HG02763 (cell line): ENCODE data around the gene FAM78A.
"Not testable (repeated sequence)": the region's sequence is repeated elsewhere in the genome, so short reads cannot be mapped to it uniquely, and the experiment has no call there.

Source experiments
- ATAC-seq: cut with Tn5 transposase; IDR thresholded peaks from one replicate; pipeline ENCODE4 v1.9.1; 2021; ENCODE audit warnings: mild to moderate bottlenecking, moderate library complexity; ENCODE audit not compliant: unreplicated experiment

The FAM78A gene

DNA sequence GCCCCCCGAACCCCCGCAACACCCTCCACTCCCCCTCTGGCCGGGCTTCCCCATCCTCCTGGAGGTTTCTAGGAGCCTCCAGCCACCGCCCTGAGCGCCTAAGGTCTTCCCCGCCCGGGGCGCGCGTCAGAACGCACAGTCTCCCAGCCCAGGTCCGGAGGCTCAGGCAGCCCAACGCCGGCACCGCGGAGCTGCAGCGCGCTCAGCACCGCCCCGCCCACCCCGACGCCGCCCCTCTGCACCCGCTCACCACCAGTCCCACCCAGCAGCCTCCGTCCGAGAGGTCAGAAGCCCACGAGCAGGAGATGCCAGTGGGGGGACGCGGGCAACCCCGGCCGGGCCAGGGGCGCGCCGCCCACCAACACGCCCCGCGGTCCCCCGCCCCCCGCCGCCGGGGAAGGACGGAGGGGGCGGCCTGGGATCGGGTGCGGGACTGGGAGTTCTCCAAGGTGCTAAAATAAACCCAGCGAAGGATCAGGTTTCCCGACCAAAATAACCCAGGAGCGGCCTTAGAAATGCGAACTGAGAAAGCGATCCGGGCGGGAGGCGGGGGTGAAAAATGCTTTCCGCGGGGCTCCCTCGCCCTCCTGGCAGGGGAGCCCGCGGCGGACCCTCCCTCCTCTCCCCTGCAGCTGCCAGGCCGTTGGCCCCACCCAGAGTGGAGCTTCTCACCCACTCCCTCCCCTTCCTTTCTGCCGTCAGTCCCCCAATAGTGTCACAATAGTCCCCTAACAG lies 6.5 kb upstream of the FAM78A start:
- ATAC-seq = no peak

DNA sequence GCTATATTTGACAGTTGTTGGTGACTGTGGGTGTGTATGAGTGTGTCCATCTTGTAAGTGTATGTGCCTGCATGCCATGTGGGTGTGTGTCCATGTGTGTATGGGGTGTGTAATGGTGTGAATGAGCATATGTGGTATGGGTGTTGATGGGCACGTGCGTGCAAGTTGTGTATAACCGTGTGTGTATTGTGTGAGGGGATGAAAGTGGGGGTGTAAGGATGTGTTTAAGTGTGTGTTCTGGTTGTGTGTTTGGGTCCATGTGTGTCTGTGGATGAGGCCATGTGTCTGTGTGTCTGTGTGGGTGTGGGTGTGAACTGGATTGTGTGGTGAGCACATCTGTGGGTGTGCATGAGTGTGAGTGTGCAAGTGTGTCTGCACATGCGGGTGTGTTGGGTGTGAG lies 5.9 kb upstream of the FAM78A start:
- no peak for ATAC-seq

DNA sequence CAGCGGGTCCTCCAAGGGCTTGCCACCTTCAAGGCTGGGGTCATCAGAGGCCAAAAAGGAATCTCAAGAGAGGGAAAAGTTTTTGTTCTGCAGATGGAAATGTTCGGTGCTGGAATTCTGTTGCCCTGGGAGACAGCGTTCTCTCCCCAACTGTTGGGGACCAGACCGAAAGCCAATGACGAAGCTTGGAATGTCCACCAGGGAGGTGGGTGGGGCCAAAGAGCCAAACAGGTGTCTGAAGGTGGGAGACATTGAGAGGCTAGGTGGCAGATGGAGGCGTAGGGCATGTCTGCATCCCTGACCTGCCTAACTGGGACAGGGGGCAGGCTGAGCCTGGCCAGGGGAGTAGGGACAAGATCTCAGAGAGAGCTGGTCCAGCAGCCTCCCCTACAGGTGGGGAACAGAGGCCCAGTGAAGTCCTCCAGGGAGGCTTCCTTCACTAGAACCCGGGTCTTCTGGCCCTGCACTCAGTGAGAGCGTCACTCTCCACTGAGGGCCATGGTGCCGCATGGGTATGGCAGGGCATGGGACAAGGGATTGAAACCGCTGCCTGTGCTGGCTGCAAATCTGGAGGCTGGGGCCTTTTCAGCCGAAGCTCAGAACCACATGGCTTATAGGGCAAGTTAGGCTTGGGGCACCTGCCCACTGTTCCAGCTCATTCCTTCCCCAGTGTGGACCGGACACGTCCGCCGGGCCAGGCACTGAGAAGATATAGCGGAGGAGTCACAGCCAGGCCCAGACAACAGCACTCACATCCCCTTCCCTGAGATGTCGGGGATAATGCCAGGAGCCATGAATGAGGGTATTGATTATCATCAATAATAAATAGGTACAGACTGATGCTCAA lies 5.0 kb upstream of the FAM78A start:
- ATAC-seq = no peak

DNA sequence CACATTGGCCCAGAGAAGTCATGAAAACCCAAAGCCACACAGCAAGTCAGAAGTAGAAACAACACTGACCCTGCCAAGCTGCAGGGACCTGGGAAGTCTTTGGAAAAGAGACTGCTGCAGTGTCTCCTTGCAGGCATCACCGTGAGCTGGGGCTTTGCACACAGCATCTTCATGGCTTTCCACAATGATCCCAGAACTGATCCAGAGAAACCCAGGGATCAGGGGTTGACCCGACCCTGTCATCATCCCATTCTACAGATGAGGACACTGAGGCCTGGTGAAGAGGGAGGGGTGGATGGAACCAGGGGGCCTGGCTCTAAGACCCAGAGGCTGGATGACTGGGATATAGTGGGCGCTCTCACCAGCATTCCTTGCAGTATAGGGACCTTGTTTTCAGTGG lies 4.3 kb upstream of the FAM78A start:
- ATAC-seq = no peak

DNA sequence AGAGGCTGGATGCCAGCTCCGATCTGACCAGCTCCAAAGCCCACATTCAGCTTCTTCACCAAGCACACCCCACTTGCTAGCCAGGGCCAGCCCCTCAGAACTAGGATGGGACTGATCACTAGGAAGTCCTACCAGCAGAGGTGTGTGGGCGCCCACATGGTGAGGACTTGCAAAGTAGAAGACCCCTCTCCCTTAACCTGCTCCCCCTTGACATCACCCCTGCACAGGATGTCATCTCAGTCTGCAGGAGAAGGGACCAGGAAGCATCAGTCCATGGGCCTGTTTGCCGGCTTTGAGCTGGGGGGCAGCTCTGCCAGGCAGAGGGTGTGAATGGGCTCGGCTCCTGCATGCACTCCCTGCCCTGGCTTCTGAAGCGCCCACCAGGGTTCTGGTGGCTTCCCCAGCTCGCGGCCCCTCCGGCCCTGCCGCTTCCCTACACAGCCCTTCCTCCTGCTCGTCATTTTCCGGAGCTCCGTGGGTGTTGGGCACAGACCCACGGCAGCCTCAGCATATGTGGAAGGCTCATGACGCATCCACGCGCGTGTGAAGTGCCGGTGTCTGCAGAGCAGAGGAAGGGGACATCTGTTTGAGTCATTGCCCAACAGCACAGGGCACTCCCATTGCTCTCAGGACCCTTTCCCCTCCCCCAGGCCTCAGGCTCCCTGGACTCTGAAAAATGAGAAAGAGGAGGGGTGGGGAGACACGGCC lies 3.7 kb upstream of the FAM78A start:
- no peak for ATAC-seq

DNA sequence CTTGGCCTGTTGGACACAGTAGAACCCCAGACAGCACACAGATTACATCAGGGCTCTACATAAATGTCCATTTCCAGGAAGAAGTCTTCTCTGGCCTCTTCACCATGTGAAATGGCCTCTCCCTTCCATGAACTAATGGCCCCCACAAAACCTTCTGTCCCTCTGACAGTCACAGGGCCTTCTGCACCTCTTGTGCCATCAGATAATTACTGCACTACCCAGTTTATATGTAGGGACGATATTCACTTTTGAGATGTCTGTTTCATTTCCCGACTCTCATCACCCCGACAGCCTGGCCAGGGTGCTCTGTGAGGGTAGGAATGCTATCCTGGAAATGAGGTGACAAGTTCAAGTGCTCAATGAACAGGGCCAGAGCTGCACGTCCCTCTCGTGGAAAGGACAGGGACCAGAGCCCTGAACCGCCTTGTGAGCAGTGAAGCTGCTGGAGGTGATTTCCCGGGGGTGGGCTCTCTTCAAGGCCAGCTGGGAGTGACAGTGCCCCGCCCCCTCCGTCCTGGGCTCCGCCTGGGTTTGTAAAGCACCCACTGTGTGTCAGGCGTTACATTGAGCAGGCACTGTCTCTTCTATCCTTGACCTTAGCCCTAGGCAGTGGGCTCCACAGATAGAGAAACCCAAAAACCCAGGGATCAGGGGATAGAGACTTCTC lies 3.0 kb upstream of the FAM78A start:
- no peak for ATAC-seq

DNA sequence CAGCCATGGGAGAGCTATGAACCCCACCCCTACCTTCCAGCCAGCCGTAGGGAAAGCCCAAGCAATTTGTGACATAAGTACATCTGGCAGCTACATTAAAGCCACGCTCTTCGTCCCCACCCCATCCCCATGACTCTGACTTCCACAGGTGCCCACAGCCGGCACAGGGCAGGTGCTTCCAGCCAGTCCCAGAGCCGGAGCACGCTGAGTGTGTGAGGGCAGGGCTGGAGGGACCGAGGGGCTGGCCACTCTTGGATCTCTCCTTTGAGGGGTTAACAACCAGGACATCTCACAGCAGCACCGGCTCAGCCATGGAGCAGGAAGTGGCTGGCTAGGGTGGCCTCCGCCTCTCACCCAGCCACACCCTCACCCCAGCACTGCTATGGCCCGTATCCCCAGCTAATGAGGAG lies 2.4 kb upstream of the FAM78A start:
- ATAC-seq = no peak

DNA sequence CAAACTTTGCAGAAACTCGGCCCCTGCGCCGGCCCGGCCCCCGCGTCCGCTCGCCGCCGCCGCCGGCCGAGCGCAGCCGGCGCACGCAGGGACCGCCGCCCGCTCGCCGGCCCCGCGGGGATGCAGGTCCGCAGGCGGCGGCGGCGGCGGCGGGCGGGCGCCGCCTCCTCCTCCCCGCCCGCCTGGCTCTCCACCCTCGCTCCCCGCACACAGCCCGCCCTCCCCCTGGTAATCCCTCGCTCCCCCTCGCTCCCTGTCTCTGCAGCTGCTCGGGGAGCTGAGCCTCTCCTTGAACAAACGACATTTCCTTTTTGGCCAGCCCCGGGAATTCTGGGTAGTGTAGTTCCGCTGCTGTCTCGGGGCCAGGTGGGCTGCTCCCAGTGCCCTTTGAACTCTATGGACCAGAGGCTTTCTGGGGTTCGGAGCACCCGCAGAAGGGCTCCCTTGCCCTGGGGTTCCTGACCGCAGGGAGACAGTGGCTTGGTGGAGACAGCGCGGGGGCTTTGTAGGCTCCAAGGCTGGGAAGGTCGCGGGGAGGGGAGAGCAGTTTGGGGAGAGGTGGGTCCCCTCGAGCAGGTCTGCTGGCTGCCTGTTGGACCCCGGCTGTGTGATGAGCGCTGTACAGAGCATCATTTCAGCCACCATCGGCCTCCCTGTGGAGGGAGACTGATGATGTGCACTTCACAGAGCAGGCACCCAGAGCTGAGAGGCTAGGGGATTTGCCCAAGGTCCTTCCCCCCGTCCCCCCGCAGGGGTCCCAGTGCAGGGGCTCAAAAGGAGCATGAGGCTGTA lies 1.8 kb upstream of the FAM78A start:
- peak; percentile 26 for ATAC-seq

DNA sequence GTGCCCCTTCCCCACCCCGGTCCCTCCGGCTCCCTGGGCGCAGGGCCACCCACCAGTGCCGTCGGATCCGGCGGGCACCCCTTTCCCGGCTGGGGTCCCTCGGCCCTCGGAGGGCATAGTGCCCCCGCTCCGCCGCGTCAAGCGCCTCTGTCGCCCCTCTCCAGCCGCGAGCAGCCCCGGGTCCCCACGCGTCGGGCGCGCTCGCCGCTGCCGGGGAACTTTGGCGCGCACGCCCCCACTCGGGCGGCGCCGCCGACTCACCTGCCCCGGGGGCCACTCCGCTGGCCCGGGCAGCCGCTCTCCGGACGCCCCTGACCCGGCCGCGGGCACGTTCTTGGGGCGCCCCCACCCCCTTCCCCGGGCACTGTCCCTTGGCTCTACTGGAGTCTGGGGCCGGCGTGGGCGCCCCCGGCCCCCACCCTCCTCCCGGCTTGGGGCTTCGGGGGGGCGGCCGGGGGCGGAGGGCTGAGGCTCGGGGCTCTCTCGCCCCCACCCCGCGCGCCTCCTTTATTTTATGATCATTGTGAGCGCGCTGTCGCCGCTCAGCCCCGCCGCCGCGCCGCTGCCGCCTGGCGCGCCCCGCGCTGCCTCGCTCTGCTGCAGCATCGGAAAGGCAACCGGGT lies 1.1 kb upstream of the FAM78A start:
- ATAC-seq = peak; percentile 7

DNA sequence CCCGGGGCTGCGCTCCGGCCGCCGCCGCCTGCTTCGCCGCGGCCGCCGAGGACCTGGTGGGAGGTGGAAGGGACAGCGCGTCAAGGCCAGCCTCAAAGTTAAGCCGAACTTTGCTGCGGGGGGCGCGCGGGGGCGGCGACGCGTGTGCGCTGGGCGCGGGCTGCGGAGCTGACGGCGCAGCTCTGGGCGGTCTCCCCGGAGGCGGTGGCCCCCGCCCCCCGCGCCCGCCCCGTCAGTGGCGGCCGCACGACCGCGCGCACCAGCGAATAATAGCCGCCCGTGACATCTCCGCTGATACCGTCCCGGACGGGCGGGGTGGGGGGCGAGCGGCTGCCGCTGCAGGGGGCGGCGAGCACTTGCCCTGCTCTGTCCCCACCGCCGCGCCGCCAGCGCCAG lies 579 bp upstream of the FAM78A start:
- peak; percentile 7 for ATAC-seq

DNA sequence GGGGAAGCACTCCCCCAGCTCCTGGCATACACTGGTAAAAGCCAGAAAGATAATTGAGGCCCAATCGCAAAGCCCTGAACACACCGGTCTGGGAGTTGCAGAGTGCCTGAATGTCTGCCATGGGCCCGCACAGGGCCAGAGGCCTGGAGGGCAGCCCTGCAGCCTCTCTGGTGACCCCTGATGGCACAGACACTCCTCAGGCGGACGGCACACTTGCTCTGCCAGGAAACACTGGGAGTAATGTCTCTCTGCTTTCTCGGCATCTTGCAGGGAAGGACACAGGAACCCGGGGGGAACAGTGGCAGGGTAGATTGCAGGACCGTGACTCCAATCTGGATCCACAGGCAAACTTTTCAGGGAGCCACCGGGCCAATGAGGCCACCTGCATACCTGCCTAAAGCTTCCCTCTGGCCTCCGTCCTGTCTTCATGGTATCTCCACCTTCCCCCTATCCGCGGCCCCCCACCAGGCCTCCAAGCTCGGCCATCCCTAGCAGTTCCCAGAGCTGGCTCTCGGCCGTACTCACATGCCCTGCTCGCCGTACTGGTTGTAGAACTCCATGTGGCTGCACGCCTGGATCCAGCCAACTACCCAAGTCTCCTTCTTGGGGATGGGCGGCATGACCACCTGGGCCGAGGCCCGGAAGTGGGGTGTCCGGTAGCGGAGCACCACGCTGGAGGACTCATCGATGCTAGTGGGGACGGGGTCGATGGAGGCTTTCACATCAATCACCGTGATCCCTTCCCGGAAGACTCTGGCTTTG lies 797 bp downstream of the FAM78A start:
- ATAC-seq = no peak

DNA sequence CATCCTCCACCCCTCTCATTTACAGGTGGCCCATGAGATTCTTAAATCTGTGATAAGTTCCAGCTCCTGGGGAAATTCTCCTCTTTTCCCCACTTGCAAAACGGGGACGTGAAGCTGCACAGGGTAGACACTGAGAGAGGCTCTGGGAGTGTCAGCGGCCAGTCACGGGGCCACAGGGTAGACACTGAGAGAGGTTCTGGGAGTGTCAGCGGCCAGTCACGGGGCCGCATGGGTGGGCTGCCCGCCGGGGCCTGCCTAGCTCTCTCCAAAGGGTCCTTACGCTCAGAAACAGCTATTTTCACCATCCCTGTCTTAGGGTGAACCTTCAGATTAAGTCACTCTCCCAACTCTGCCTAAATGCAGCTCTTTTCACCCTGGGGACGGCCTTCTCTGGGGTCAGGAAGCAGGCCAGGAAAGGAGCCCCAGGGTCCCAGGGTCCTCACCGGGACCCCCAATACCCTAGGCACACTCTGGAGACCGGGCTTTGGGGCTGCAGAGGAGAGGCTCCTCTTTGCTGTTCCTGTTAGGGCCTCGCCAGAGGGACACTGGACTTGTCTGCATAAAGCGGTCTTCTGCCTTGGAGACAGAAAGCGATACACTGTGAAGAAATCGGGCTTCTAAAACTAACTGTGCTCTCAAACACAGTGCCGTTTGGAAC lies 1.5 kb downstream of the FAM78A start:
- ATAC-seq = no peak

DNA sequence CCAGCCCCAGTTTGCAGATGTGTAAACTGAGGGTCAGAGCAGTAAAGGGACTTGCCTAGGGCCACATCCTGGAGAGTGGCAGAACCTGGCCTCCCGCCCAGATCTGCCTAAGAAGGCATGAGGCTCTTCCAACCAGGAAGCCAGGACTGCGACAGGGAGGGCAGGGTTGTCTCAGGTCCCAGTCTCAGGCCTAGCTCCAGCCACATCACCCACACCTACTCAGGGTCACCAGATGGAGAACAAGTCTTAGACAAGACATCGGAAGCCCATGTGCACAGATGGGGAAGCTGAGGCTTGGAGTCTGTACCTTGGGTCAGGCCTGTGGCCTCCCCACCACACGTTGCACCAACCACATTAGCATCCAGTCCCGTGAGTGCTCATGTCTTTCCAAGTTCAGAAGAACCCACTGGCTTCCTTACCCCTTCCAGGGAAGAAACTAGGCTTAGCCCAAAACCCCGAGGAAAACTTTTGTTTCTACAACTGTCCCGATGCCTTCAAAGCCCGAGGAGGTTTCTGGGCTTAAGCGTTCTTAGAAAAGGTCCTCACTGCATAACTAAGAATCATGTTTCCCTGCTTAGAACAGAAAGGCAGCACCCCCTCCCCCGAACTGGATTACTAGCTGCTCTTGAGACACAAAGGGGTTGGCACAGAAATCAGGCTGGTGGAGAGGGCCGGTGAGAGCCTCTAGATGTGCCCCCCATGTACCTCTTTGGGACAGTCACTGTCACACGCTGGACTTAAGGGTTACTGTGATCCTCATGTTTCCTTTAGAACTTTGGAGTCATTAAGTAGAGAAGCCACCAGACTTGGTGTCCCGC lies 2.2 kb downstream of the FAM78A start:
- ATAC-seq = no peak

DNA sequence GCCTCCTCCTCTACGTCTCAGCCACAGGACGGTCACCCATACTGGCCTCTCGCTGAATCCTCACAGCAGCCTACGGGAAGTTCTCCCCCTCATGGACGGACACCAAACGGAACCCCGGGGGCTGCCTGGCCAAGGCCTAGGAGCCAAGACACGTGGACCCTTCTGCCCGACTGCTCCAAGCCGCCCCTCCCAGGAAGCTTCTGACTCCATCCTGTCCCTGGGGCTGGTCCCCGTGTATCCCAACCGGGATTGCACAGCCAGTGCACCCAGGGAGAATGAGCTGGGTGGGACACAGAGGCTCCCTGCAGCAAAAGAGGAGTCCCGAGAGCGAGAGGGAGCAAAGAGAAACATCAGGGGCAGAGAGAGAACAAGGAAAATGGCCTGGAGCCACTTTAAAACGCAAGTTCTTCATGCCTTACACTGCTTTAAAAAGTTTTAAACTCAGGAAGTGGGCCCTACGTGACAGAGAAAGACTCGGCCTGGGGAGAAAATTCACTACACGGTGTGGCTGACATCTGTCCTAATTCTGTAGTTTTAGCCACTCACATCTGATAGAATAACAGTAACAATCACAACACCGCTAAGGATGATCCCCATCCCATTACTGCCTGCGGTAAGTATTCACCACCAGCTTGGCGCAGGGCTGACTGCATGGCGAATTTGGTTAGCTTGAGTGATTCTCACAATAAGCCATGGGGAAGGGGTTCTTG lies 3.0 kb downstream of the FAM78A start:
- ATAC-seq = no peak

DNA sequence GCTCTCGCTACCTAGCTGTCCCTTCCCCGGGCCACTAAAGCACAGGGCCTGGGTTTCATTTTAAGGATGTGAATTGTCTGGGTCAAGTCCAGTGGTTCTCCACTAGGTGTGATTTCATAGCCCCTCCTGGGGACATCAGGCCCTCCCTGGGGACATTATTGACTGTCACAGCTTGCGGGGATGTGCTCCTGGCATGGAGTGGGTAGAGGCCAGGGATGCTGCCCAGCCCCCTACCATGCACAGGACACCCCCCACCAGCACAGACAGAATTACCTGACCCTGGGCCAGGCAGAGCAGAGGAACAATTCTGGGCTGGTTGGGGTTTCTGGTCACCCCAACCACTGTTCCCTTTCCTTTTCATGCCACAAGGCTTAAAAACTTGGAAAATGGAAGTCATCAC lies 4.1 kb downstream of the FAM78A start:
- no peak for ATAC-seq

DNA sequence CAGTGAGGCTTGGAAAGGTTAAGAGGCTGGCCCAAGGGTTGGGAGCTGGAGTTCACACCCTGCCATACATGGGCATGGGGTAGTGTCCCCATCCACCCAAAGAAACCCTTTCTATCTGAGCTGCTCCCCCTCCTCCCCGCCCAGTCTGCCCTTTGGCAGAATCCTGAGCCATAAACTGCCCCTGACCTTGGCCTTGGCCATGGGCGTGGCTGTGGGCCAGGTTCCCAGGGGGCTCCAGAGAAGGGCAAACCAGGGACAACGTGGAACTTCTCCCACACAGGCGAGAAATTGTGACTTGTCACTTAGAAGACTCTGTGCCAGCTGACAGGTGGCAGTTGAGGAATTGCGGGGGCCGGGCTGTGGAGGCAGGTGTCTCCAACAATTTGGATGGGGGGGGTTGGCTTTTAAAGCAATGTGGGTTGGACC lies 4.8 kb downstream of the FAM78A start:
- no peak for ATAC-seq

DNA sequence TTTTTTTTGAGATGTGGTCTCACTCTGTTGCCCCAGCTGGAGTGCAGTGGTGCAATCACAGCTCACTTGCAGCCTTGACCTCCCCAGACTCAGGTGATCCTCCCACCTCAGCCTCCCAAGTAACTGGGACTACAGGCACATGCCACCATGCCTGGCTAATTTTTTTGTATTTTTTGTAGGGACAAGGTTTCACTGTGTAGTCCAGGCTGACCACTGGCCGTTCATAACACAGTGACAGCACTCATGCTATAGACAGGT lies 5.4 kb downstream of the FAM78A start:
- not testable (repeated sequence) for ATAC-seq
